Frontal cortex (tissue), 4 donors: Measurements from ENCODE around the gene KAZN. TPM values are rescaled to one million over a fixed set of nuclear protein-coding genes. Genes with fewer than 3 reads are reported as not detected.

Experiments used
- DNase-seq, 2 donors: peaks; one replicate each; pipeline ENCODE4 v3.0.0; 2012; ENCODE audit warnings: low spot score in 2 of 2
- FAIRE-seq: peaks from 2 replicates; lab custom pipeline; 2012; peaks lifted over from hg19 to GRCh38; lab: Jason Lieb, UNC
- total RNA-seq: library from RNA; depleted of rRNA; stranded (reverse); fragments of >200 nt; gene quantifications from one replicate; pipeline ENCODE4 v1.2.3, GENCODE V29; 2014
- donor health status: control.
- donor health status: control.
- donor health status: control.

The KAZN gene
- total RNA-seq, 1 donor from 2014 or later, result 17.1 TPM

DNA sequence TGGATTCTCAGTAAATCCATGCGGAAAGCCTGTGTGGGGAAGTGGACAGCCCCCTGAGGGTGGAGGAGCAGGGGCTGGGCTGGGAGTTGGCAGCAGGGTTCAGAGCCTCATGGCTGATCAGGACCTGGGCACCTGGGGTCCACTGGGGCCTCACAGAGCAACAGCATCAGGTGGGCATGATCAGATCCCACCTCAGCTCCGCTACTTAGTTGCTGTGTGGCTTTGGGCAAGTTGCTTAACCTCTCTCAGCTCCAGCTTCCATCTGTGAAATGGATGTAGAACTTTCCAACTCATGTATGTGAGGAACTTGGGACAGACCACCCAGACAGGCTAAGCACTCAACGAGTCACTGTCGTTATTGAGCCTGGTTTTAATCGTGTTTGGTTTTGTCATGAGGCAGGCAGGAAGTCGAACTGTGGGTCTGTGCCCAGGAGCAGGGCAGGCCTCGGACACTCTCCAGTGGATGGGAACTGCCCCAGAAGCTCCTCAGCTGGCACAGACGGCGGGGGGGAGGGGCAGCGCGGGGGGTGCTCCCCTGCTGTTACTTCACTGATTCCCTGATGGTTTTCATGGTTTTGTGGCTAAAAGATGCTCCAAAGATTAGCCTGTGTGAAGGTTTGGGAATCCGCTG, 399.3 kb downstream of the KAZN start:
- DNase-seq (no peak), FAIRE-seq (no peak)

DNA sequence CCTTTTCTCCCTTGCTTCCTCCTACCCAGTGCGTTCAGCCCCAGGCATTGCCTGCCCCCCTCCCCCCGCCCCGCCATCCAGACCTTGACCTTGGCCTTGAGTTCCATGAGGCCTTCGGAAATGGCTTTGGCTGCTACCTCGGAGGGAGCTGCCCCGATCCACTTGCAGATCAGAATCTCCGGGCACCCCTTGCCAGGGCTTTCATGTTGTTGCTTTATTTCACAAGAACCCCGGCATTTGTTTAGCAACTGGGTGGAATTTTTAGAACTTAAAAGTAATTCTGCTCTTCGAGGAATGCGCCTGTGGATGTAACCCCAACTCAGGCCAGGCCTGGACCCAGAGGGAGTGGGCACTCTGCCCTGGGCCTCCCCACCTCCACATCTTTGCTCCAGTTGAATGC, 401.0 kb downstream of the KAZN start:
- DNase-seq (no peak), FAIRE-seq (no peak)

DNA sequence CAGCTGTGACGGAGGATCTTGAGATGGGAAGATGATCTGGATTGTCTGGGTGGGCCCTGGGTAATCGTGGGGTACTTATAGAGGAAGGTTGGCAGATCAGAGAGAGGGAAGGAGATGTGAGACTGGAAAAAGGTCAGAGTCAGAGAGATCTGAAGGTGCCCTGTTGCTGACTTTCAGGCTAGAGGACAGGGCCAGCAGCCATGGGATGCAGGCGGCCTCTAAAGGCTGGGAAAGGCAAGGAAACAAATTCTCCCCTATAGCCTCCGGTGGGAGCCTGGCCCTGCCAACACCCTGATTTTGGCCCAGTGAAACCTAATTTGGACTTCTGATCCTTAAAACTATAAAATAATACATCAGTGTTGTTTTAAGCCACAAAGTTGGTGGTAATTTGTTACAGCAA, 401.5 kb downstream of the KAZN start:
- no peak for DNase-seq
- FAIRE-seq, result no peak

- FAIRE-seq, result no peak
- DNase-seq, result no peak
These were observed 402.2 kb downstream of the KAZN start for GRCh38 chr1:15000671-15001070.

DNA sequence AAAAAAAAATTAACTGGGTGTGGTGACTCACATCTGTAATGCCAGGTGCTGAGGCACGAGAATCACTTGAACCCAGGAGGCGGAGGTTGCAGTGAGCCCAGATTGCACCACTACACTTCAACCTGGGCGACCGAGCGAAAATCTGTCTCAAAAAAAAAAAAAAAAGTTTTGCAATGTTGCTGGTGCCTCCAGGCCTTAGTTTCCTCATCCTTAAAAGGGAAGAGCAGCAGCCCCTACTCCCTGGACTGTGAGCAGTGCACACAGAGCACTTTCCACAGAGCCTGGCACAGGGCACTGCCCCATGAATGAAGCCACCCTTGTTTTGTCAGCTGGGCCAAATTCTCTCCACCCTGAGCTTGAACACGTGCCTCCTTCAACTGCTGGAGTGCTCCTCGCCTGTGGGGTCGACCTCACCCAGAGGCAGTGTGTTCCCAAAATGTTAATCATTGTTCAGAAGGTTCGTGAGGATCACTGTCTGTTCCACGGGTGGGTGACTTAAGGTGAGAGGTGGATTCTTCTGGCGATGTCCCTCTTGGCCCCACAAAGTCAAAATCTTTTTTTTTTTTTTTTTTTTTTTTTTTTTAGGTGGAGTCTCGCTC, 402.9 kb downstream of the KAZN start:
- FAIRE-seq (no peak), DNase-seq (no peak)

GRCh38 chr1:15002325-15002724, 403.8 kb downstream of the KAZN start:
- DNase-seq (no peak), FAIRE-seq (no peak)

GRCh38 chr1:15004396-15004795, 405.9 kb downstream of the KAZN start:
- DNase-seq, result no peak
- FAIRE-seq, result no peak

GRCh38 chr1:15005116-15005515, 406.6 kb downstream of the KAZN start:
- DNase-seq (no peak), FAIRE-seq (no peak)

- DNase-seq (no peak), FAIRE-seq (no peak)
These were observed 408.9 kb downstream of the KAZN start for GRCh38 chr1:15007368-15007767.

DNA sequence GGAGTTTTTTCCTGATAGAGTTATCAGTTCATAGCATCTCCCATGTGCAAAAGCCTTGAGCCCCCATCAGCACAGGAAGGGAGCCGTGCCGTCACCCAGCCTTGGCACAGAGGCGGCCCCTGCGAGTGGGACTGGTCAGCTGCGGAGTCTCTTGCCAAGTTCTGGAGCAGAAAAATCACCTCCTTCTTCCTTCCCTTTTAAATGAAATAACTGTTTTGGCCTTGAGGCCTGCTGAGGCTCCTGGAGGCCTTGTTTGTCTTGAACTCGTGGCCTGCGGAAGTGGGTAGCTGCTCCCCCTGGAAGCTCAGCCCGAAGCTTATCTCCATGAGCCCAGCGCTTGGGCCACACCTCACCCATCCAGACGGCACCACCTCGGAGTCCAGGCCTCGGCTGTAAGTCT, 409.4 kb downstream of the KAZN start:
- no peak for FAIRE-seq

DNA sequence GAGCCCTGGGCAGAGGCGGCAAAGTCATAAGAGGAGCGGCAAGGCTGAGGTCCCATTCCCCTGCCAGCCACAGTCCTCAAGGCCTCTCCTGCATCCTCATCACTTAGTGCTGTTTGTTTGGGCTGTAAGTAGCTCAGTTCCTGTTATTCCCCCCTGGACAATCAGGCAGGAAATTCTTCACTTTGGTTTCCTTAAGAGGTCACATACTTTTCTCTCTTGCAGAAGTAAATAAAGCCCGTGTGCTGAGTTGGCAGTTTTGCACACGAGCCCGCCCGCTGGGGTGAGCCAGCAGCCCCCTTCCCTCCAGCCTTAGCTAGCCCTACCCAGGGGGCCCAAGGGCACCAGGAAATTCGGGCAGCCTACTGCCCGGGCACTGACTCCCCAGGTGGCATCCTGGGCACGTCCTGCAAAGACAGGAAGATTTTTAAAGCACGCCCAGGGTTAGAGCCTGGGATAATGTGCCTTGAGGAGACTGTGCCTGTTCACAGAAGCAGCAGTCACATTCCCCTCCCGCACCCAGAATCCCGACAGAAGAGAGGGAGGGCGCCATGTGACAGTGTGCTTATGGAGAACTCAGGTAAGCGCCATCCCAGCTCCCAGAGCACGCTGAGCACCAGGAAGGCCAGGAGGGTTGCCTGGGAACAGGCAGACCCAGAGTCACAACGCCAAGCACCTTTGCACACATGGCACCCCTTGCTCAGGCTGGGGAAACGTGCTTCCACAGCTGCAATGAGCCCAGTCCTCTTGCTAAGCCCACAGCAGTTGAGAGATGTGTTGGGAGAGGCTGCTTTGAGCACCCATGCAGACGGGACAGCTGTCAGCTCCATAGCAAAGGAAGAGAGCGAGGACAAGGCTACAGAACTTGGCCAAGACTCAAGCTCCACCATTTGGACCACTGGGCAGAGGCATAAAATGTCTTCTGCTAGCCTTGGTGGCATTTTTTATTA, 410.6 kb downstream of the KAZN start:
- FAIRE-seq (no peak), DNase-seq (no peak)

More for the DNA sequence above, 409.4 kb downstream of the KAZN start:
- no peak for DNase-seq

- DNase-seq, result no peak
- FAIRE-seq, result no peak
These were observed 412.7 kb downstream of the KAZN start for GRCh38 chr1:15011160-15011559.

DNA sequence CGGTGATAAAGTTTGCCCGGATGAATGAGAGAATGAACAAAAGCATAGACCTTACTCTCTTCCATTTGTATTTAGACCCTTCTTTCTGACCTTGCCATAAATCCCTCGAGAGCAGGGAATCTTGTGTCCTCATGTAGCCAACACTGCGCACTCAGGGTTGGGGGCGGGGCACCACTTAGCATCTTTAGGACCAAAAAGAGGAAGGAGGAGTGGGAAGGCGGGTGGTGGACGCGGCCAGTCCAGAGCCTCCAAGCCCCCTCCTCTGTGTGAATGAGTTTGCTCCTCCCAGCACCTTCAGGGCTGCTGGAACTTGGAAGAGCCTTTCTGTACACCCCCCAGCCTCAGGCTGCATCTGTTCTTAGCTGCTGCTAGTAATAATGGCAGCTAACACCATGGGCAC, 413.2 kb downstream of the KAZN start:
- no peak for DNase-seq
- no peak for FAIRE-seq

- FAIRE-seq (no peak), DNase-seq (no peak)
These were observed 414.3 kb downstream of the KAZN start for GRCh38 chr1:15012822-15013221.

GRCh38 chr1:15013767-15014166, 415.3 kb downstream of the KAZN start:
- no peak for DNase-seq
- no peak for FAIRE-seq

DNA sequence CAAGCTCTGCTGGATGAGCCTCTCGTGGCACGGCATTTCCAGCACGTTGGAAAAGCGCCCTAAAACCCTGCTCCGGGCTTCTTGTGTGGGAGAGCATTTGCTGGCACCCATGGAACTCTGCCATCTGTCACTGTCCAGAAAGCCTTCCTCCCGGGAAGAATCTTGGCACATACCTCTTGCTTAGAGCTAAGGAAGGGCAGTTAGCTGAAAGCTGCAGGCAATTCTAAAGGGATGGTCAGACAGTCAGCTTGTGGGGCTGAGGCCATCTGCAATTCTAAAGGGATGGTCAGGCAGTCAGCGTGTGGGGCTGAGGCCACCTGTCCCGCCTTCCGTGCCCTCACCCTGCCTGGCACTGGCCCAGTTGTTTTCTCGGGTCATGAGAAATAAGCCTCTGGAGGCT, 416.0 kb downstream of the KAZN start:
- no peak for FAIRE-seq
- DNase-seq, result no peak

DNA sequence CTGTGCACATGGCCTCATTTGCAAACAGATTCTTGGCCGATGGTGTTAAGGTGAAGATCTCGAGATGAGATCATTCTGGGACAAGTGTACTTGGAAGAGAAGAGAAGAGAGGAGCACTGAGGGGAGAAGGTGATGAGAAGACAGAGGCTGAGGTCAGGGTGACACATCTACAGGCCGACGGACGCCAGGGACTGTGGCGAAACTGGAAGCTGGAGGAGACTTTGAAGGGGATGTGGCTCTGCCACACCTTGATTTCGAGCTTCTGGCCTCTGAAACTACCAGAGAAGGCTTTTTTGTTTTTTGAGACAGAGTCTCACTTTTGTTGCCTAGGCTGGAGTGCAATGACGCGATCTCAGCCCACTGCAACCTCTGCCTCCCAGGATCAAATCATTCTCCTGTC, 417.5 kb downstream of the KAZN start:
- FAIRE-seq (no peak), DNase-seq (no peak)

GRCh38 chr1:15016526-15016925, 418.0 kb downstream of the KAZN start:
- no peak for FAIRE-seq
- no peak for DNase-seq

DNA sequence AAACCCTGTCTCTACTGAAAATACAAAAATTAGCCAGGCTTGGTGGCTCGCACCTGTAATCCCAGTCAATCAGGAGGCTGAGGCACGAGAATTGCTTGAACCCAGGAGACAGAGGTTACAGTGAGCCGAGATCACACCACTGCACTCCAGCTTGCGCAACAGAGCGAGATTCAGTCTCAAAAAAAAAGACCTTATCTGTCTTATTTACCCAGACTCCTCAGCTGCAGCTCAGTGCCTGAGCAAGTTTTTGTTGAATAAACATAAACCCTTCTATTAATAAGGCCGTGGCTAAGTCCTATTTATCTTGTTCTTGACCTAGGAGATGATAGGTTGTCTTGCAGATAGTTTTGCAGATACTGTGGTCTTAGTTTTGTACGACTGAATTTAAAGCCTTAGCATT, 418.6 kb downstream of the KAZN start:
- no peak for FAIRE-seq

DNA sequence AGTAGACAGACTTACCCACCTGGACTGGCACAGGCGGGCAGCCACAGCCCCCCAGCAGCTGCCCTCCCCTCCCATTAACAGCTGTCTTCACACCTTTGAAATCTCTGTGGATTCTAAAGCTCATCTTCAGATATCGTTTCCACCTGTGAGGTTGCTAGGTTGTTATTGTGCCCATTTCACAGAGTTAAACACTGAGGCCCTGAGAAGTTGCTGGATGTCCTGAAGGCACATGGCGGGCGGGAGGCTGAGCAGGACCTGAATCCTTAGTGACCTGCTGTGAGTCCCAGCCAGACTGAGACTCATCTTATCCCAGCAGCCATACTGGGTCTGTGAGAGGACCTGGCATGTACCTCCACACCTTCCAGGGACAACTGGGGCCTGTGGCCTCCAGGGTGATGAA, 420.3 kb downstream of the KAZN start:
- DNase-seq (no peak), FAIRE-seq (no peak)

More for the DNA sequence above, 418.6 kb downstream of the KAZN start:
- no peak for DNase-seq
